ENCODE data around the gene SCML2. TPM values are rescaled to one million over a fixed set of nuclear protein-coding genes. Genes with fewer than 3 reads are reported as not detected.

SCML2 gene
- polyA plus RNA-seq, 1 donor from 2014 or later = 14.7 TPM

DNA sequence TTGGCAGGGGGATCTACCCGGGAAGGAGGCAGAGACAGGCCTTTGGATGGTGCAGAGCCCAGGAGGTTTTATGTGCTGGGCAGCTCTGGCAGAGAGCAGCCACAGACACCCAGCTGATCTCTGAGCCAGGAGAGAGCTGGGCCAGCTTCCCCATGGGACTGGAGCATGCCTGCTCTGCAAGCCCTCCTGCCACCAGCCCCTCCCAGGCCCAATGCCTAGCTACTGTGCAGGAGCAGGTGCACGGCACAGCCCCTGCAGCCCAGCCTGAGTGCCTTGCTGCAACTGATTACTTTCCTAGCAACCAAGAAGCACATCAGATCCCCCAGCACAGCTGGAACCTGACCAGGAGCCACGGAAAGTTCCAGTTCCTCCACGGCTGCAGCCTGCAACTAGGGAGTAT is 76.0 kb downstream of the SCML2 start:
- Histone ChIP-seq H3K9me2 (ENCODE audit: insufficient read depth, low read length) (no peaks in the 10 kb centered on the region), H3K4me2 (ENCODE audit: low read length) (no peak overlapping the region), H3K4me3 (ENCODE audit: low read length) (no peak overlapping the region), H3K79me2 (replicated peaks; ENCODE audit: insufficient read depth, low read length) (no peaks in the 10 kb centered on the region), H2AFZ (ENCODE audit: low read depth, low read length) (no peak overlapping the region), H4K20me1 (ENCODE audit: insufficient read depth) (no peaks in the 10 kb centered on the region), H3F3A (ENCODE audit: insufficient read depth, low read length, poor library complexity, severe bottlenecking) (no peaks in the 10 kb centered on the region), H3K27me3 (ENCODE audit: insufficient read depth, low read depth, low read length) (no peaks in the 10 kb centered on the region), H3K36me3 (ENCODE audit: insufficient read depth, low read length) (no peaks in the 10 kb centered on the region), H3K9me3 (ENCODE audit: low read length) (no peaks in the 10 kb centered on the region), H3K9ac (ENCODE audit: low read length) (no peak overlapping the region), H3K27ac (ENCODE audit: low read length) (no peak overlapping the region)
- no peak for TF ChIP-seq TAF1 (IDR thresholded peaks at IDR 0.05; ENCODE audit: low read depth)
- TF ChIP-seq, protein P1, sequence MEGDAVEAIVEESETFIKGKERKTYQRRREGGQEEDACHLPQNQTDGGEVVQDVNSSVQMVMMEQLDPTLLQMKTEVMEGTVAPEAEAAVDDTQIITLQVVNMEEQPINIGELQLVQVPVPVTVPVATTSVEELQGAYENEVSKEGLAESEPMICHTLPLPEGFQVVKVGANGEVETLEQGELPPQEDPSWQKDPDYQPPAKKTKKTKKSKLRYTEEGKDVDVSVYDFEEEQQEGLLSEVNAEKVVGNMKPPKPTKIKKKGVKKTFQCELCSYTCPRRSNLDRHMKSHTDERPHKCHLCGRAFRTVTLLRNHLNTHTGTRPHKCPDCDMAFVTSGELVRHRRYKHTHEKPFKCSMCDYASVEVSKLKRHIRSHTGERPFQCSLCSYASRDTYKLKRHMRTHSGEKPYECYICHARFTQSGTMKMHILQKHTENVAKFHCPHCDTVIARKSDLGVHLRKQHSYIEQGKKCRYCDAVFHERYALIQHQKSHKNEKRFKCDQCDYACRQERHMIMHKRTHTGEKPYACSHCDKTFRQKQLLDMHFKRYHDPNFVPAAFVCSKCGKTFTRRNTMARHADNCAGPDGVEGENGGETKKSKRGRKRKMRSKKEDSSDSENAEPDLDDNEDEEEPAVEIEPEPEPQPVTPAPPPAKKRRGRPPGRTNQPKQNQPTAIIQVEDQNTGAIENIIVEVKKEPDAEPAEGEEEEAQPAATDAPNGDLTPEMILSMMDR (IDR thresholded peaks at IDR 0.05; ENCODE audit: poor library complexity, severe bottlenecking) = no peak

DNA sequence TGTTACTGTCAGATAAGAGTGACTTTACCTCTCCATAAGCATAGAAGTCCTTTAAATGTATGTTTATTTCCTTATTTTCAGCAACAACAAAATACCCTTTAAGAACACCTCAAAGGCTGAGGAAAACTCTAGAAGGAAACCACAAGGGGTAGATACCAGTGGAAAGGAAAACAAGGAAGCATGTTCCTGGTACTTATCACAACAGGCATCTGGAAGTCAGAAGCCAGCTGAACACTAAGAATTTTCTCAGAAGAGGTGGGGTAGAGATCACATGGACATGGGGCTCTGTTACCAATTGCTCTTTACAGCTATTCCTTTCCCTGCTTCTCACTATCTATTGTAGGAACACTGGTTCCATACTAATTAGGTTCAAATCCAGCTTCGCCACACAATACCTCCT is 82.3 kb downstream of the SCML2 start:
- H3K27me3 ChIP-seq (ENCODE audit: insufficient read depth, low read depth, low read length) = no peaks in the 10 kb centered on the region
- H4K20me1 ChIP-seq (ENCODE audit: insufficient read depth) = no peaks in the 10 kb centered on the region
- no peak overlapping the region for H2AFZ ChIP-seq (ENCODE audit: low read depth, low read length)
- H3K27ac ChIP-seq (ENCODE audit: low read length) = no peak overlapping the region
- no peaks in the 10 kb centered on the region for H3K36me3 ChIP-seq (ENCODE audit: insufficient read depth, low read length)
- no peak overlapping the region for H3K4me3 ChIP-seq (ENCODE audit: low read length)
- no peaks in the 10 kb centered on the region for H3K9me2 ChIP-seq (ENCODE audit: insufficient read depth, low read length)
- no peak overlapping the region for H3K9ac ChIP-seq (ENCODE audit: low read length)
- H3F3A ChIP-seq (ENCODE audit: insufficient read depth, low read length, poor library complexity, severe bottlenecking) = no peaks in the 10 kb centered on the region
- no peaks in the 10 kb centered on the region for H3K79me2 ChIP-seq (replicated peaks; ENCODE audit: insufficient read depth, low read length)
- no peaks in the 10 kb centered on the region for H3K9me3 ChIP-seq (ENCODE audit: low read length)
- TF ChIP-seq EP300 (conservative IDR thresholded peaks at IDR 0.05; ENCODE audit: poor library complexity, severe bottlenecking) (no peak), SMC3 (conservative IDR thresholded peaks at IDR 0.05; ENCODE audit: poor library complexity) (no peak), TAF1 (IDR thresholded peaks at IDR 0.05; ENCODE audit: low read depth) (no peak), MXI1 (conservative IDR thresholded peaks at IDR 0.05; ENCODE audit: poor library complexity, severe bottlenecking) (no peak), POLR2AphosphoS5 (IDR thresholded peaks at IDR 0.05) (no peak), EZH2 (IDR thresholded peaks at IDR 0.05; ENCODE audit: borderline replicate concordance, insufficient read depth, low read length, poor library complexity, severe bottlenecking) (no peak)
- TF ChIP-seq, protein P2, sequence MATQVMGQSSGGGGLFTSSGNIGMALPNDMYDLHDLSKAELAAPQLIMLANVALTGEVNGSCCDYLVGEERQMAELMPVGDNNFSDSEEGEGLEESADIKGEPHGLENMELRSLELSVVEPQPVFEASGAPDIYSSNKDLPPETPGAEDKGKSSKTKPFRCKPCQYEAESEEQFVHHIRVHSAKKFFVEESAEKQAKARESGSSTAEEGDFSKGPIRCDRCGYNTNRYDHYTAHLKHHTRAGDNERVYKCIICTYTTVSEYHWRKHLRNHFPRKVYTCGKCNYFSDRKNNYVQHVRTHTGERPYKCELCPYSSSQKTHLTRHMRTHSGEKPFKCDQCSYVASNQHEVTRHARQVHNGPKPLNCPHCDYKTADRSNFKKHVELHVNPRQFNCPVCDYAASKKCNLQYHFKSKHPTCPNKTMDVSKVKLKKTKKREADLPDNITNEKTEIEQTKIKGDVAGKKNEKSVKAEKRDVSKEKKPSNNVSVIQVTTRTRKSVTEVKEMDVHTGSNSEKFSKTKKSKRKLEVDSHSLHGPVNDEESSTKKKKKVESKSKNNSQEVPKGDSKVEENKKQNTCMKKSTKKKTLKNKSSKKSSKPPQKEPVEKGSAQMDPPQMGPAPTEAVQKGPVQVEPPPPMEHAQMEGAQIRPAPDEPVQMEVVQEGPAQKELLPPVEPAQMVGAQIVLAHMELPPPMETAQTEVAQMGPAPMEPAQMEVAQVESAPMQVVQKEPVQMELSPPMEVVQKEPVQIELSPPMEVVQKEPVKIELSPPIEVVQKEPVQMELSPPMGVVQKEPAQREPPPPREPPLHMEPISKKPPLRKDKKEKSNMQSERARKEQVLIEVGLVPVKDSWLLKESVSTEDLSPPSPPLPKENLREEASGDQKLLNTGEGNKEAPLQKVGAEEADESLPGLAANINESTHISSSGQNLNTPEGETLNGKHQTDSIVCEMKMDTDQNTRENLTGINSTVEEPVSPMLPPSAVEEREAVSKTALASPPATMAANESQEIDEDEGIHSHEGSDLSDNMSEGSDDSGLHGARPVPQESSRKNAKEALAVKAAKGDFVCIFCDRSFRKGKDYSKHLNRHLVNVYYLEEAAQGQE (IDR thresholded peaks at IDR 0.05; ENCODE audit: borderline replicate concordance) = no peak
- TF ChIP-seq, protein P1 (IDR thresholded peaks at IDR 0.05; ENCODE audit: poor library complexity, severe bottlenecking) = no peak
- H3K4me2 ChIP-seq (ENCODE audit: low read length) = no peak overlapping the region

Data from neural cell (in vitro differentiated cells).